Muscle of leg (tissue), 11 donors: ENCODE measurements around the gene PHLDA3. TPM values are rescaled to one million over a fixed set of nuclear protein-coding genes. Genes with fewer than 3 reads are reported as not detected.

ENCODE experiments used
- DNase-seq: peaks from one replicate; pipeline ENCODE4 v3.0.0; 2013
- H3K27ac ChIP-seq: one replicate; pipeline ENCODE4 v1.5.1; 2013; ENCODE audit warnings: mild to moderate bottlenecking, low read length, control low read depth
- H3K27me3 ChIP-seq: one replicate; pipeline ENCODE4 v1.6.1; 2013; ENCODE audit warnings: low read length; ENCODE audit not compliant: control insufficient read depth, insufficient read depth
- H3K36me3 ChIP-seq: one replicate; pipeline ENCODE4 v1.6.1; 2013; ENCODE audit warnings: low read length; ENCODE audit not compliant: control insufficient read depth, insufficient read depth
- H3K4me1 ChIP-seq: one replicate; pipeline ENCODE4 v1.6.1; 2013; ENCODE audit warnings: low read length; ENCODE audit not compliant: control insufficient read depth, insufficient read depth
- H3K4me3 ChIP-seq: one replicate; pipeline ENCODE4 v1.5.1; 2013; ENCODE audit warnings: low read length, control low read depth
- H3K9me3 ChIP-seq: replicated peaks from 2 replicates; pipeline ENCODE4 v1.6.1; 2013; ENCODE audit warnings: low read depth, low read length; ENCODE audit not compliant: control insufficient read depth
- WGBS: methylation state at CpG from one replicate; pipeline ENCODE4 v1.1.5; 2013; ENCODE audit warnings: missing lambda C conversion rate; ENCODE audit not compliant: insufficient coverage; 5-methylcytosine and 5-hydroxymethylcytosine counted together
- polyA plus RNA-seq, 8 donors: library from polyadenylated mRNA; unstranded; fragments of 120-200 nt; gene quantifications; one replicate each; pipeline versions ENCODE4 v1.2.1 to v1.2.3, GENCODE V29; 2013; ENCODE audit warnings: inconsistent platforms in 1 of 8, low replicate concordance in 1 of 8; ENCODE audit not compliant: insufficient read length in 8 of 8, insufficient read depth in 1 of 8
- total RNA-seq: library from RNA; stranded (reverse); fragments of 120-200 nt; gene quantifications from one replicate; pipeline ENCODE4 v1.2.4, GENCODE V29; 2013

PHLDA3 gene
- total and polyA plus RNA-seq, 9 donors: 12.6 to 29.0 (median 20.8) TPM

- Histone ChIP-seq H3K36me3 (no peaks in the 10 kb centered on the region), H3K27ac (no peak overlapping the region), H3K4me3 (no peak overlapping the region), H3K4me1 (peaks cover 13% of the 10 kb centered on the region), H3K9me3 (peaks cover 5% of the 10 kb centered on the region), H3K27me3 (no peaks in the 10 kb centered on the region)
- no peak for DNase-seq
- no CpG with 5 or more reads among the region's 3 CpGs for WGBS
Observed at GRCh38 chr1:201436969-201437368, 32.0 kb downstream of the PHLDA3 start.

GRCh38 chr1:201436393-201436792 is 32.6 kb downstream of the PHLDA3 start:
- H3K27ac ChIP-seq: peak overlapping the region; percentile 35
- peak; percentile 72 for DNase-seq
- whole genome bisulfite sequencing: 39% methylated on average over 2 of the region's 6 CpGs
- no peaks in the 10 kb centered on the region for H3K36me3 ChIP-seq
- H3K9me3 ChIP-seq: peaks cover 5% of the 10 kb centered on the region
- no peak overlapping the region for H3K4me3 ChIP-seq
- peaks cover 18% of the 10 kb centered on the region for H3K4me1 ChIP-seq
- H3K27me3 ChIP-seq: no peaks in the 10 kb centered on the region

GRCh38 chr1:201434266-201434665 is 34.7 kb downstream of the PHLDA3 start:
- Histone ChIP-seq H3K36me3 (no peaks in the 10 kb centered on the region), H3K27ac (no peak overlapping the region), H3K4me1 (peaks cover 39% of the 10 kb centered on the region), H3K4me3 (no peak overlapping the region), H3K9me3 (no peaks in the 10 kb centered on the region), H3K27me3 (no peaks in the 10 kb centered on the region)
- DNase-seq: no peak
- 84% methylated on average over 3 of the region's 3 CpGs for WGBS

DNA sequence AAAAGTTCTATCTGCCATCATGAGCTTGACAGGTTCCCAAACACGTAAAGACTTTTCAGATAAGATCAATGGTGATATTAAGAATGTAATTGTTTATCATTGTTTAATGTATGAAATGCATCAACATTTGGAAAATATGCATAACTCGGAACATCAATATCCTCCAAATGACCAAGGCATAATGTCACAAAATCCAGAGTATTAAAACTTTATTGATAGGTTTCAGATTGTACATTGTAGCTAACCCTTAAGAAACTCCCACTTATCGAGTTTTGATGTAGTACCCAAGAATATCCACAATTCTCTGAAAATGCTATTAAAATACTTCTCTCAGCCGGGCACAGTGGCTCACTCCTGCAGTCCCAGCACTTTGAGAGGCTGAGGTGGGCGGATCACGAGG is 35.4 kb downstream of the PHLDA3 start:
- Histone ChIP-seq H3K4me1 (peaks cover 44% of the 10 kb centered on the region), H3K36me3 (no peaks in the 10 kb centered on the region), H3K27me3 (no peaks in the 10 kb centered on the region), H3K4me3 (no peak overlapping the region), H3K9me3 (no peaks in the 10 kb centered on the region), H3K27ac (no peak overlapping the region)
- 77% methylated on average over 3 of the region's 6 CpGs for WGBS
- no peak for DNase-seq

- Histone ChIP-seq H3K4me3 (no peak overlapping the region), H3K9me3 (no peaks in the 10 kb centered on the region), H3K4me1 (peaks cover 53% of the 10 kb centered on the region), H3K27me3 (no peaks in the 10 kb centered on the region), H3K36me3 (no peaks in the 10 kb centered on the region), H3K27ac (peak overlapping the region; percentile 72)
- peak; percentile 69 for DNase-seq
- WGBS: 61% methylated on average over 3 of the region's 4 CpGs
Observed at GRCh38 chr1:201430776-201431175, 38.2 kb downstream of the PHLDA3 start.

GRCh38 chr1:201429736-201430501 is 39.1 kb downstream of the PHLDA3 start:
- Histone ChIP-seq H3K36me3 (no peaks in the 10 kb centered on the region), H3K4me3 (no peak overlapping the region), H3K4me1 (peaks cover 55% of the 10 kb centered on the region), H3K27ac (peak overlapping the region; percentile 72), H3K9me3 (no peaks in the 10 kb centered on the region), H3K27me3 (no peaks in the 10 kb centered on the region)
- no peak for DNase-seq
- 66% methylated on average over 12 of the region's 18 CpGs for WGBS

DNA sequence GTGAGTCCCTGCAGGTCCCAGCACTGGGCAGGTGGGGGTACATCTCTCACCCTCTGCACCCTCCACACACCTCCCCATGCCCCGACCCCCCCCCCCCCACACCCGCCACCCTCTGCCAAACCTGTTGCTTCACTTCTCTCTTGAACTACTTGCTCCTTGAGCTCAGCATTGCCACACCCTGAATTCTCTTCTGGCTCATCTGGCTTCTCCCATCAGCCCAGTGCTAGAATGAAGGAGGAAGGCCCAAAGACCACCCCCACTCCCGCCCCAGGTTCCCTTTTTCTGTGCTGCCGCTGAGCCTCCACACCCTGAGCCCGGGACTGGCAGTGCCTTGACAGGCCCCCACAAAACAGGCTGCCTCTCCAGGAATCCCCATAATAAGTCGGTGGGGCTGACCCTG is 41.0 kb downstream of the PHLDA3 start:
- H3K4me3 ChIP-seq: no peak overlapping the region
- peaks cover 72% of the 10 kb centered on the region for H3K4me1 ChIP-seq
- no CpG with 5 or more reads among the region's 6 CpGs for WGBS
- H3K27ac ChIP-seq: no peak overlapping the region
- H3K36me3 ChIP-seq: no peaks in the 10 kb centered on the region
- no peak for DNase-seq
- no peaks in the 10 kb centered on the region for H3K27me3 ChIP-seq
- H3K9me3 ChIP-seq: peaks cover 7% of the 10 kb centered on the region

DNA sequence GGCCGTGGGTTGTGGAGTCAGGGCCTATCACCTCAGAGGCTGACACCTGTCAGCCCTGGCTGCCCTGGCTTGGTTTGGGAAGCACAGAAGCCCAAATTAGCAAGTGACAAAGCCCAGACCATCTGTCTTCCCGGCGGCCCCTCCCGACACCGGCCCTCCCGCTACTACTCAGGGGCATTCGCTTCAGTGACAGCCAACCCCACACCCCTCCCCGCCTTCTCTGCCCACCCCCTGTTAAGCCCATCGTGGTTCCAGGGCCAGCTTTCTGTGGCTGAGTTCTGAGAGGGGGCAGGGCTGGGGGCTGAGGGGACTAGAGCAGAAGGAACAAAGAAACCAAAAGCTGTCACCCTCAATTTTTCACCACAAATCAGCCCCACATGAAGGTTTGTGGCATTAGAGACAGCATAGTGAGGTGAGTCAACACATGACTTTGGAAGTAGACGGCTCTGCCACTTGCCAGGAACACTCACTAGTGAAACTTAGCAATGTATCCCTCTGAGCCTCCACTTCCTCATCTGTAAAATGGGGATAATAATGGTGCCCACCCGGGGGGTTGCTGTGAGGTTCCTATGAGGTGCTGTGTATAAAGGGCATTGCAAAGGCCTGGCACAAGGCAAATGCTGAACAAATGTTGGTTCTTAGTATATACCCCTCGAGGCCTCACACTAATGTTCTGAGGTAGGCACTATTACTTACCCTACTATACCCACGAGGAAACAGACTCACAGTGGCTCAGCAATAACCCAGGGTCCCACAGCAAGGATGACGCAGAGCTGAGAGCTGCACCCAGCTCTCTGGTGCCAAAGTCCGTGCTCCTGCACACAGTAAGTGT is 42.3 kb downstream of the PHLDA3 start:
- H3K4me3 ChIP-seq: no peak overlapping the region
- 62% methylated on average over 4 of the region's 15 CpGs for WGBS
- DNase-seq: peak; percentile 83
- no peaks in the 10 kb centered on the region for H3K27me3 ChIP-seq
- H3K36me3 ChIP-seq: no peaks in the 10 kb centered on the region
- peaks cover 7% of the 10 kb centered on the region for H3K9me3 ChIP-seq
- H3K27ac ChIP-seq: peak overlapping the region; percentile 82
- peaks cover 83% of the 10 kb centered on the region for H3K4me1 ChIP-seq

GRCh38 chr1:201424146-201424545 is 44.8 kb downstream of the PHLDA3 start:
- Histone ChIP-seq H3K9me3 (peaks cover 7% of the 10 kb centered on the region), H3K27ac (no peak overlapping the region), H3K4me1 (peaks cover 74% of the 10 kb centered on the region), H3K4me3 (no peak overlapping the region), H3K27me3 (no peaks in the 10 kb centered on the region), H3K36me3 (no peaks in the 10 kb centered on the region)
- DNase-seq: no peak
- 100% methylated on average over 1 of the region's 2 CpGs for WGBS

DNA sequence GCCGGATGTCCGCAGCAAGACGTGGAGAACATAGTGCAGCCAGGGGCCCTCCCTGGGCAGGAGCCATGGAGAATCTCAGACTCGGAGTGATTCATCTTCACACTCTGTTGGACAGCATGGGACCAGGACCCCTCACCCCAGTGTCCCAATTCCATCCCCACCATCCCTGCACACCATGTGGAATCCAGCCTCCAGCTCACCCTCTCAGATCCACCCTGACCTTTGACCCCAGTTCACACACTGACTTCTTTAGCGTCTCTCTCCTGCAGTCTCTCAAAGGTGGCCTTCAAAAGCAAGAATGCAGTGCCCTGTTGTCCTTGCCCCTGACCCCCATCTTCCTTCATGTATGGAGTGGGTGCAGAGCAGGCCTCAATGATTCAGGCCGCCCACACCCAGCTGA is 45.3 kb downstream of the PHLDA3 start:
- Histone ChIP-seq H3K4me1 (peaks cover 72% of the 10 kb centered on the region), H3K9me3 (peaks cover 7% of the 10 kb centered on the region), H3K4me3 (no peak overlapping the region), H3K27me3 (no peaks in the 10 kb centered on the region), H3K36me3 (no peaks in the 10 kb centered on the region), H3K27ac (no peak overlapping the region)
- no peak for DNase-seq
- WGBS: 68% methylated on average over 4 of the region's 6 CpGs
